HCT116 (cell line): ENCODE data around the gene DDX39A. TPM values are rescaled to one million over a fixed set of nuclear protein-coding genes. Genes with fewer than 3 reads are reported as not detected.

Source experiments
- ATAC-seq: fragments of 200-7000 bp; cut with Tn5 transposase; 2 replicates; pipeline ENCODE4 v1.9.1; 2020; ENCODE audit warnings: mild to moderate bottlenecking, moderate library complexity
- BruUV-seq: library from RNA; stranded (reverse); fragments of 400-500 nt; replicated peaks from 2 replicates; lab custom pipeline; 2021; lab: Mats Ljungman, UMichigan
- CTCF ChIA-PET: fragments of 300-600 bp; sonication (Branson Sonifier 250); formaldehyde crosslinking; loops from one replicate; lab custom pipeline; 2021; ENCODE audit warnings: antibody characterized with exemption; lab: Charles Lee
- POLR2A ChIA-PET: fragments of 300-600, 350-600 bp; sonication (Branson Sonifier 250); formaldehyde crosslinking; loops from one replicate; lab custom pipeline; 2021; ENCODE audit warnings: antibody characterized with exemption; lab: Charles Lee
- RAD21 ChIA-PET, 2 experiments: fragments of 300-600 bp; sonication (Branson Sonifier 250); formaldehyde crosslinking; loops; one replicate each; lab custom pipeline; 2023; ENCODE audit warnings: low total read pairs in 2 of 2; ENCODE audit not compliant: uncharacterized antibody in 2 of 2, unreplicated experiment in 2 of 2, low non-redundant PET in 1 of 2; lab: Charles Lee
- DNase-seq: peaks from one replicate; pipeline ENCODE4 v3.0.0-alpha.2; 2010; ENCODE audit warnings: low read depth, low spot score
- H2AFZ ChIP-seq: fragments of 200-600 bp; shearing (Covaris generic), sonication (generic); 2 replicates; pipeline ENCODE4 v1.6.1; 2017; ENCODE audit warnings: low read depth, mixed run types, mixed read lengths, antibody characterized with exemption, low read length; ENCODE audit not compliant: poor library complexity, severe bottlenecking
- H3K27ac ChIP-seq: 2 replicates; pipeline ENCODE4 v1.5.1; 2012; ENCODE audit warnings: low read depth, low read length
- H3K27me3 ChIP-seq: fragments of 200-600 bp; sonication (generic); 2 replicates; pipeline ENCODE4 v1.6.1; 2016; ENCODE audit warnings: mixed run types, low read length, mixed read lengths; ENCODE audit not compliant: insufficient read depth
- H3K36me3 ChIP-seq, 2 experiments: fragments of 200-500 bp in 1 of 2; fragments of 200-600 bp in 1 of 2; sonication (Bioruptor generic) in 1 of 2; sonication (generic) in 1 of 2; 2 replicates each; pipeline versions ENCODE4 v1.5.1 to v1.6.1; 2014 to 2016; ENCODE audit warnings: low read length in 2 of 2, inconsistent platforms in 1 of 2, mixed read lengths in 1 of 2, mixed run types in 1 of 2; ENCODE audit not compliant: insufficient read depth in 2 of 2, control insufficient read depth in 1 of 2
- H3K4me1 ChIP-seq, 2 experiments: fragments of 200-600 bp in 1 of 2; sonication (generic) in 1 of 2; 2 replicates each; pipeline versions ENCODE4 v1.5.1 to v1.6.1; 2012 to 2017; ENCODE audit warnings: low read length in 2 of 2, inconsistent platforms in 1 of 2, mild to moderate bottlenecking in 1 of 2, mixed read lengths in 1 of 2, mixed run types in 1 of 2, moderate library complexity in 1 of 2; ENCODE audit not compliant: insufficient read depth in 2 of 2, control insufficient read depth in 1 of 2
- H3K4me2 ChIP-seq: fragments of 200-600 bp; sonication (generic); 2 replicates; pipeline ENCODE4 v1.6.1; 2017; ENCODE audit warnings: mixed run types, low read length, mixed read lengths
- H3K4me3 ChIP-seq, 2 experiments: fragments of 200-600 bp in 1 of 2; sonication (generic) in 1 of 2; replicated peaks in 1 of 2; 2 replicates each; pipeline ENCODE4 v1.5.1; 2011 to 2016; ENCODE audit warnings: low read length in 2 of 2, control low read depth in 1 of 2, low read depth in 1 of 2, mild to moderate bottlenecking in 1 of 2, mixed read lengths in 1 of 2, mixed run types in 1 of 2
- H3K79me2 ChIP-seq: fragments of 200-600 bp; sonication (generic); 2 replicates; pipeline ENCODE4 v1.6.1; 2017; ENCODE audit warnings: mild to moderate bottlenecking, mixed run types, low read length, moderate library complexity, mixed read lengths; ENCODE audit not compliant: insufficient read depth
- H3K9ac ChIP-seq: fragments of 200-600 bp; sonication (generic); 2 replicates; pipeline ENCODE4 v1.6.1; 2016; ENCODE audit warnings: low read length, mixed read lengths
- H3K9me2 ChIP-seq: fragments of 200-600 bp; sonication (generic), shearing (Covaris generic); 2 replicates; pipeline ENCODE4 v1.6.1; 2017; ENCODE audit warnings: mixed run types, mild to moderate bottlenecking, moderate library complexity; ENCODE audit not compliant: insufficient read depth
- H3K9me3 ChIP-seq, 2 experiments: fragments of 200-500 bp in 1 of 2; fragments of 200-600 bp in 1 of 2; sonication (Bioruptor generic) in 1 of 2; sonication (generic) in 1 of 2; 2 replicates each; pipeline ENCODE4 v1.6.1; 2014 to 2017; ENCODE audit warnings: low read length in 2 of 2, mixed read lengths in 2 of 2, inconsistent platforms in 1 of 2, low read depth in 1 of 2, mild to moderate bottlenecking in 1 of 2, mixed run types in 1 of 2, moderate library complexity in 1 of 2; ENCODE audit not compliant: control insufficient read depth in 1 of 2, insufficient read depth in 1 of 2
- H4K20me1 ChIP-seq: fragments of 200-600 bp; sonication (generic), shearing (Covaris generic); 2 replicates; pipeline ENCODE4 v1.6.1; 2017; ENCODE audit warnings: mixed run types, mild to moderate bottlenecking, moderate library complexity; ENCODE audit not compliant: insufficient read depth
- ATF3 ChIP-seq: IDR thresholded peaks from 2 replicates; pipeline ENCODE4 v1.6.1; 2012
- CBX3 ChIP-seq: IDR thresholded peaks from 2 replicates; pipeline ENCODE4 v1.6.1; 2012; ENCODE audit warnings: low read depth
- CEBPB ChIP-seq: IDR thresholded peaks from 2 replicates; pipeline ENCODE4 v1.6.1; 2012; ENCODE audit warnings: low read depth
- CTCF ChIP-seq, 3 experiments: fragments of 200-600 bp in 1 of 3; sonication (generic) in 1 of 3; IDR thresholded peaks in 2 of 3; conservative IDR thresholded peaks in 1 of 3; 2 replicates each; pipeline ENCODE4 v1.5.1; 2012 to 2017; ENCODE audit warnings: low read depth in 2 of 3, low read length in 2 of 3, antibody characterized with exemption in 1 of 3, borderline replicate concordance in 1 of 3, control low read depth in 1 of 3, mild to moderate bottlenecking in 1 of 3, mixed read lengths in 1 of 3, mixed run types in 1 of 3, moderate library complexity in 1 of 3; ENCODE audit not compliant: insufficient read depth in 1 of 3
- ELF1 ChIP-seq: IDR thresholded peaks from 2 replicates; pipeline ENCODE4 v1.6.1; 2012; ENCODE audit warnings: low read depth, borderline replicate concordance
- EZH2 ChIP-seq: fragments of 200-600 bp; sonication (generic); IDR thresholded peaks from 2 replicates; pipeline ENCODE4 v1.6.1; 2017; ENCODE audit warnings: antibody characterized with exemption, mixed run types
- FOSL1 ChIP-seq: IDR thresholded peaks from 2 replicates; pipeline ENCODE4 v1.6.1; 2012; ENCODE audit warnings: low read depth
- JUND ChIP-seq: IDR thresholded peaks from 2 replicates; pipeline ENCODE4 v1.6.1; 2012
- MAX ChIP-seq: IDR thresholded peaks from 2 replicates; pipeline ENCODE4 v1.6.1; 2012
- POLR2A ChIP-seq: IDR thresholded peaks from 2 replicates; pipeline ENCODE4 v1.7.0; 2011; ENCODE audit warnings: borderline replicate concordance; ENCODE audit not compliant: insufficient read depth, insufficient read length; ENCODE audit errors: extremely low read depth
- RAD21 ChIP-seq: IDR thresholded peaks from 2 replicates; pipeline ENCODE4 v1.6.1; 2012; ENCODE audit warnings: low read depth, mild to moderate bottlenecking
- REST ChIP-seq: IDR thresholded peaks from 2 replicates; pipeline ENCODE4 v1.6.1; 2012; ENCODE audit warnings: low read depth
- SP1 ChIP-seq: IDR thresholded peaks from 2 replicates; pipeline ENCODE4 v1.6.1; 2012; ENCODE audit warnings: low read depth
- TCF7L2 ChIP-seq: IDR thresholded peaks from 2 replicates; pipeline ENCODE4 v1.7.0; 2011; ENCODE audit warnings: borderline replicate concordance, inconsistent platforms; ENCODE audit not compliant: insufficient read depth, insufficient read length; ENCODE audit errors: extremely low read depth
- YY1 ChIP-seq: IDR thresholded peaks from 2 replicates; pipeline ENCODE4 v1.6.1; 2011; ENCODE audit warnings: low read length, low read depth, moderate library complexity, mild to moderate bottlenecking; ENCODE audit not compliant: insufficient replicate concordance; ENCODE audit errors: extremely low read depth
- ZBTB33 ChIP-seq: IDR thresholded peaks from 2 replicates; pipeline ENCODE4 v1.6.1; 2011; ENCODE audit warnings: mild to moderate bottlenecking, low read length, moderate library complexity; ENCODE audit not compliant: insufficient replicate concordance; ENCODE audit errors: extremely low read depth
- ZFX ChIP-seq: fragments of 450-650 bp; IDR thresholded peaks from 2 replicates; pipeline ENCODE4 v1.6.1; 2017
- ZNF274 ChIP-seq: fragments of 200-500 bp; sonication (Bioruptor generic); IDR thresholded peaks from 2 replicates; pipeline ENCODE4 v1.6.1; 2014; ENCODE audit warnings: mild to moderate bottlenecking, low read depth, low read length, inconsistent platforms
- intact Hi-C: fragments of 100-400 bp; cut with micrococcal nuclease; formaldehyde crosslinking; loops from 2 replicates; pipeline ENCODE4 v1.10.0; 2022
- total RNA-seq: library from RNA; stranded (reverse); gene quantifications from one replicate; pipeline ENCODE4 v1.2.1, GENCODE V29; 2021; ENCODE audit not compliant: unreplicated experiment

DDX39A gene
- total RNA-seq, 1 experiment from 2014 or later = 152 TPM

- Histone ChIP-seq H4K20me1 (no peaks in the 10 kb centered on the region), H3K79me2 (peaks cover 47% of the 10 kb centered on the region), H2AFZ (no peak overlapping the region), H3K4me3 (peak overlapping the region; percentile 75 to 79), H3K4me1 (peaks cover 21 to 41% of the 10 kb centered on the region in 2 experiments), H3K36me3 (no peaks in the 10 kb centered on the region), H3K9me2 (no peaks in the 10 kb centered on the region), H3K27me3 (no peaks in the 10 kb centered on the region), H3K9ac (peak overlapping the region; percentile 80), H3K4me2 (peak overlapping the region; percentile 99), H3K9me3 (no peaks in the 10 kb centered on the region), H3K27ac (peak overlapping the region; percentile 95)
- ChIA-PET POLR2A (interaction anchor here (0.6 to 1.3 kb wide), 2 partner anchors 70 to 80 kb away, joined by 4 read pairs; no protein-coding TSS in a partner anchor), CTCF (no interaction called here), RAD21 (no interaction called here)
- intact Hi-C loops = loop anchor here (10.0 kb wide), 1 partner anchor 51 kb away; no protein-coding TSS in a partner anchor
- DNase-seq (no peak), ATAC-seq (peak; percentile 49)
- no TSS peak for BruUV-seq
- TF ChIP-seq FOSL1 (no peak), MAX (peak; percentile 69), CEBPB (no peak), CTCF (IDR thresholded peaks at IDR 0.05 in 2 of 3, conservative IDR thresholded peaks at IDR 0.05 in 1 of 3; ENCODE audit: borderline replicate concordance in 1 of 3, insufficient read depth in 1 of 3, low read depth in 2 of 3, low read length in 2 of 3) (no peak), CBX3 (no peak), JUND (no peak), TCF7L2 (peak; percentile 11), POLR2A (no peak), RAD21 (no peak), REST (no peak), YY1 (no peak), EZH2 (no peak), ZNF274 (no peak), ZFX (peak; percentile 70; the same call in 1 of the 2 replicates), SP1 (no peak), ZBTB33 (no peak), ATF3 (no peak), ELF1 (no peak)
These were observed 14.7 kb upstream of the DDX39A start for GRCh38 chr19:14433554-14434501.
